SKM-1 treated with dmso at 0.1 percent for 144 hours (cell line): ENCODE results near the gene PRCP.
A peak's percentile ranks its signal among the peaks of the same experiment; 100 is the strongest.
"Not testable (repeated sequence)": the region's sequence is repeated elsewhere in the genome, so short reads cannot be mapped to it uniquely, and the experiment has no call there.

Source experiments
- DNase-seq: peaks from one replicate; lab custom pipeline; 2025; ENCODE audit not compliant: unreplicated experiment; lab: John Stamatoyannopoulos, UW

The PRCP gene

DNA sequence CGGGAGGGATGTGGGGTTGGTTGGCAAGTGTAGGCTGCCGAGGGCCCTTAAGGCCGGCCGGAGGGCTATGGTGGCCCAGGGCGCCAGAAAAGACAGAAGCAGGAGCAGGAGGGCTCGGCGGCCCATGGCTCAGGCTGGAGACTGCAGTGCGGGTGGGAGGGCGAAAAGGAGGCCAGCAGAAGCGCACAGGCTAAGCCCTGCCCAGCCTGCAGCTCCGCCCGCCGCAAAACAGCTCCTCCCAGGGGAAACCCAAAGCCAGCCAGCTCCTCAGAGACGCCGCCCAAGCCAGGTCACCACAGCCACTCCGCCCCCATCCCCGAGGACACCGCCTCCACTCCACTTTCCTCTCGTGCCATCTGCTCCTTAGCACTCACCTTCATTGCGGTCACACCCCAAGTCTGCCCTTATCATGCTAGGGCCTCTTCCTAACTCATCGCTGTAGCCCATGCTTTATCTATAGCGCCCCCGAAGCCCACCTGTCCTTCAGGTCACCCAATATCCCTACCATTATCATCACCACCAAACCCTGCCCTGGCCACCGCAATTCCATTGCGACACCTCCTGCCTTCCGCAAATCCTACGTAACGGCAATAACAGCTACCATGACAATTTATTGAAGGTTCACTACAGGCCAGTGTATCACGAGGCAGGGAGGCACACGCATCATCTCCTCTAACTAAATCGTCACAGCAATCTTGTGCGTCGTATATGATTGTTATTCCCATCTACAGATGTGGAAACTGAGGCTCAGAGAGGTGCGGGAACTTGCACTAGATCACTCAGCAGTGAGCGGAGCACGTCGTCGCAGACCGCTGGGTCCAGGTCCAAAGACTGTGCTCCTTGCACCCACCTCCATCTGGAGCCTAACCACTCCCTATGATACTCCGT lies at the start of gene PRCP:
PRCP (minus strand) TSS at position 154 of the 888 bp plus-strand sequence; CDS start at position 126, 28 bp downstream.
- peak; percentile 92 for DNase-seq

DNA sequence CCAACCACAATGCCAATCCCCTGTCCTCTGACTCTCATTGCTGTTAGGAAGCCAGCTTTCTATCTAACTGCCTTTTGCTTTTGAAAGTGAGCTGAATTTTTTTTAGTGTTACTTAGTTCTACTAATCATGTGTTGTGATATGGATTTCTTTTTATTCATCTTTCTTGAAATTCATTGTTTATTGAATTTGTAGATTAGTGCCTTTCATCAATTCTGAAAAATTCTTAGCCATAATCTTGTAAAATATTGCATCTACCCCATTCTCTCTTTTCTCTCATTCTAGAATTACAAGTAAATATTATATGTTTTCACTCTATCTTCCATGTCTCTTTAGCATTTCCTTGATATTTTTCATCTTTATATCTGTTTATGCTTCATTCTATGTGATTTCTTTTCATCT lies 49.1 kb upstream of the PRCP start:
- no peak for DNase-seq

DNA sequence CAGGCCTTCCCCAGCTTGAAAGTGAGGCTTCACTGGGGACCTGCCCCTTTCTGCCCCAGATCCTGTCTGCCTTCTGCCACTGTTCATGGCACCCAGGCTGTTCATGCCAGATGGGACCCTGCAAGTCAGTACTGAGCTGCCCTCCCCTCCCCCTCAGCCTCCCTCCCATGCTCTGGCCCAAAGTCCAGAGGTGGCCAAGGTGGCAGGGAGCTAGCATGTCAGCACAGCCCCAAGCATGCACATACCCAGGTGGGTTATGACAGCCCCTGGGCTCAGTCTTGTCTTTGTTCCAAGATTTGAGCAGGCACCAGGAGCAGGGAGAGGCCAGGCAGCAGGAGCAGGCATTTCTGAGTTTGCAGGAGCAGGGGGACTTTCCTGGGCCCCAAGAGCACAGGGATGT lies 45.5 kb upstream of the PRCP start:
- DNase-seq: no peak

DNA sequence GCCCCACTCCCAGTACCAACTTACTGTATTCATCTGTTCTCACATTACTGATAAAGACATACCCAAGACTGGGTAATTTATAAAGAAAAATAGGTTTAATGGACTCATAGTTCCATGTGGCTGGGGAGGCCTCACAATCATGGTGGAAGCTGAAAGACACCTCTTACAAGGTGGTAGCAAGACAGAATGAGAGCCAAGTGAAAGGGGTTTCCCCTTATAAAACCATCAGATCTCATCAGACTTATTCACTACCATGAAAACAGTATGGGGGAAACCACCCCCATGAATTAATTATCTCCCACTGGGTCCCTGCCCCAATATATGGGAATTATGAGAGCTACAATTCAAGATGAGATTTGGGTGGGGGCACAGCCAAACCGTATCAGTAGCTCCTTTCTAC lies 44.8 kb upstream of the PRCP start:
- DNase-seq: not testable (repeated sequence)

DNA sequence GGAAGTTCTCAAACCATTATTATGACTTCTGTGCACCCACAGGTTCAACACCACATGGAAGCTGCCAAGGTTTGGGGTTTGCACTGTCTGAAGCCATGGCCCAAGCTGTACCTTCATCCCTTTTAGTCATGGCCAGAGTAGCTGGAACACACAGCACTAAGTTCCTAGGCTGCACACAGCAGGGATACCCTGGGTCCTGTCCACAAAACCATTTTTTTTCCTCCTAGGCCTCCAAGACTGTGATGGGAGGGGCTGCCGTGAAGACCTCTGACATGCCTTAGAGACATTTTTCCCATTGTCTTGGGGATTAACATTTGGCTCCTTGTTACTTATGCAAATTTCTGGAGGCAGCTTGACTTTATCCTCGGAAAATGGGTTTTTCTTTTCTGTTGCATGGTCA lies 44.0 kb upstream of the PRCP start:
- no peak for DNase-seq

DNA sequence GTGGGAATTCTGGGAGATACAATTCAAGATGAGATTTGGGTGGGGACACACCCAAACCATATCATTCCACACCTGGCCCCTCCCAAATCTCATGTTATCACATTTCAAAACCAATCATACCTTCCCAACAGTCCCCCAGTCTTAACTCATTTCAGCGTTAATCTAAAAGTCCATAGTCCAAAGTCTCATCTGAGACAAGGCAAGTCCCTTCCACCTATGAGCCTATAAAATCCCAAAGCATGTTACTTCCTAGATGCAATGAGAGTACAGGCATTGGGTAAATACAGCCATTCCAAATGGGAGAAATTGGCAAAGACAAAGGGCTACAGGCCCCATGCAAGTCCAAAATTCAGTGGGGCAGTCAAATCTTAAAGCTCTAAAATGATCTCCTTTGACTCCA lies 43.2 kb upstream of the PRCP start:
- not testable (repeated sequence) for DNase-seq

DNA sequence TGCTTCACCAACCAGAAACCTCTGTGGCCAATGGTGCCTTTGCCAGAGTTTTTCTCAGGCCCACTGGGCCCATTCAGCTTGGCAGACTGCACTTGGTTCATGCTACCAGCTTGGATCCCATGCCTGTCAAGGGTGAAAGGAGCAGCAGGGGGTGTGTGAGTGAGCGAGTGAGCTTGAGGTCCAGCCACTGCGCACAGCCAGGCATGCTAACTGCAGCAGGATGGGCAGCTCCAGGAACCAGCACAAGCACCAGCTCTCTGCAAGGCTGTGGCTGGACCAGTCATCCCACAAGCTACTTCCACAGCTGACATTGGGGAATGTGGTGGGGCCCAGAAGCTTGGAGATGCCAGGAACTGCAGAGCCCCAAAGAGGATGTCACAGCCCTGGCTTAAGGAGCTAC lies 42.1 kb upstream of the PRCP start:
- DNase-seq: no peak

DNA sequence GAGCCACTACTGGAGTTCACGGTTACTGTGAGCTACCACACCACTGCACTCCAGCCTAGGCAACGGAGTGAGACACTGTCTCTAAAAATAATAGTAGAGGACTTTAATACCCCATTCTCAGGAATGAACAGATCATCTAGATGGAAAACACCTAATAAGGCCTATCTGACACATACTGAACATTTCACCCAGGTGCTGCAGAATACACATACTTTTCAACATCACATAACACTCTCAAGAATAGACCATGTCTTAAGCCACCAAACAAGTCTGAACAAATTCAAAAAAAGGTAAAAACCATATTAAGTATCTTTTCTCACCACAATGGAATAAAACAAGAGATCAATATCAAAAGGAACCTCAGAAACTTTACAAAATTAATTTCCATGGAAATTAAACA lies 39.2 kb upstream of the PRCP start:
- no peak for DNase-seq

DNA sequence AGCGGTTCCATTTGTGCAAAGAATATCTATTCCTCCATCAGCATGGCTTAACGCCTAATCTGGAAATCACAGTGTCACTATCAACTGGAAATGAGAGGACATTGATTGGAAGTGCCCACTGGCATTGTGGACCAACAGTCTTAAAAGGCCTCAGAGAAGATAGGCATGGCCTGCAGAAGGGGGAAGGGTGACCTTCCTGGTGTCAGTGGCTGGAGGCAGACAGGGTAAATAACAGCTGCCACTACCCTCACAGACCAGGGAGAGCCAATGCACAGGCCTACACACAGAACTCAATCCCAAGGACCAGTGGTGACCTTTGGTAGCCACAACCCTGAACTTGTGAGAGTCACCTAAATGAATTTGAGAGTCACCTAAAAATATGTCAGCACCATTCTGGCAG lies 37.3 kb upstream of the PRCP start:
- no peak for DNase-seq

DNA sequence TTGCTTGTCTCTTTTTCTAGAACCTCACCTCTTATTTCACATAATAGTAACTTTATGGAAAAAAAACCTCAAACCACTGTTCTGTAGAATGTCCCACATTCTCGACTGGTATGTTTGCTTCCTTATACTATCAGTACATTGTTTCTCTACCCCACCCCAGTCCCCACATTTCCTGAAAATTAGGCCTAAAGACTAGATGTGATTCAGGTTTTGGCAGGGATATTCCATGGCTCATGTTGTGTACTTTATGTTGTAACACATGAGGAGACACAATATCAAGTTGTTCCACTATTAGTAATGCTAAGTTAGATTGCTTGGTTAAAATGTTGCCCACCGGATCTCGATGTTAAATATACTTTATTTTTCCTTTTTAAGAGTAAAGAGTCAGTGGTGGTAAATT lies 36.0 kb upstream of the PRCP start:
- no peak for DNase-seq

DNA sequence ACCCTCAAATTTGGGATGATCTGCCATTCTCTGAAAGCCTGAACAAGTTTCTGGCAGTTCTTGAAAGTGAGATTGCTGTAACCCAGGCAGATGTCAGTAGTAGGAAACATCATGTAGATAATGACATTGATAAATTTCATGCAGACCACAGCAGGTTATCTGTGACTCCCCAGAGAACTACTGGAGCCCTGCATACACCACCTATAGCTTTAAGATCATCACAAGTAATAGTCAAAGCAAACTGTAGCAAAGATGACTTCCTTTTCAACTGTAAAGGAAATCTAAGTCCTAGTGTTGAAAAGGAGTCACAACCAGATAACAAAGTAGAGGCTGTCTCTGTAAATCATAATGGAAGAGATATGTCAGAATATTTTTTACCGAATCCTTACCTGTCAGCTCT lies 32.3 kb upstream of the PRCP start:
- DNase-seq: no peak

DNA sequence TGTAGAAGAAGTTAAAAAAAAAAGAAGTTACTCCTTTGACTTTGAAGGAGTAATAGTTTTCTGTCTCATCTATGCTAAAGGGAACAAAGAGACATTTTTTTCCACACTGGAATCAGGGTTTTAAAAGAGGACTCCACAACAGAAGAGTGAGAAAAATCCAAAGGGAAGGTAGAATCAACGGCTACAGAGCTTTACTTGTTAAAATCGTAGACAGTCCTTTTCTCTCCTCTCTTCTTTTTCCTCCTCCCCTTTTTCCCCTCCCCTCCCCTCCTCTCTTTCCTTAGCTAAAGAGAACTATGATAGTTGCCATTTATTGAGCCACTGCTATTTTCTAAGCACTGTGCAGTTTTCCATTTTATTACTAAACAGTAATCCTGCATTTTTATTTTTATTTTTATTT lies 30.5 kb upstream of the PRCP start:
- DNase-seq: no peak

DNA sequence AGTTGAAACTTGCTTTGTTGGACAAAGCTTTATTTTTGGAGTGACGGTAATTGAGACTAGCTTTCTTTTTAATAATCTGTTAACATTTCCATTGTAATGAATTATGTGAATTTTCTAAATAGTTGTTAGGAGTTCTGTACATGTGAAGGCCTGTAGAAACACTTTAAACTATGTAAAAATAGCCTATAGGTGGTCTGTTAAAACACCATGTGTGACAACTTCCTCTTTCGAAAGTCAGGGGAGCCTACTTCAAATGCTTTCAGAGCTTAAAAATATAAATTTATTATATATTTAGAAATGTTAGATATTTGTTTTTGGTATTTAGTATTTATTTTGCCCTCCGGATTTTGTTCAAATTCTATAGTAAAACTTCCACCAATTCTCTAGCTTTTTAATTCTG lies 30.0 kb upstream of the PRCP start:
- no peak for DNase-seq

DNA sequence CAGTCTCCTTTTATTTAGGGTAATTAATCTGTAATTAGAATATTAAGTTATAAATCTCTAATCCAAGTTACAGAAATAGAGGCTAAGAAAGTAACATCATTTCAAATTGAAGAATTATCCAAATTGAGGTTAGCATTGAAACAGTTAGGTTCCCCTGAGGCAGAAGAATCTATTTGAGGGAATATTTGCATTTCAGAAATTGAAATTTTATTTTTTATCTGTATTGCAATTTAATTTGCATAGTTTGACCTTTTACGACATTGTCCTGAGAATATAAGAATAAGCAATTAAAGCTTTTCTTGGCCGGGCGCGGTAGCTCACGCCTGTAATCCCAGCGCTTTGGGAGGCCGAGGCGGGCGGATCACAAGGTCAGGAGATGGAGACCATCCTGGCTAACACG lies 28.9 kb upstream of the PRCP start:
- no peak for DNase-seq

DNA sequence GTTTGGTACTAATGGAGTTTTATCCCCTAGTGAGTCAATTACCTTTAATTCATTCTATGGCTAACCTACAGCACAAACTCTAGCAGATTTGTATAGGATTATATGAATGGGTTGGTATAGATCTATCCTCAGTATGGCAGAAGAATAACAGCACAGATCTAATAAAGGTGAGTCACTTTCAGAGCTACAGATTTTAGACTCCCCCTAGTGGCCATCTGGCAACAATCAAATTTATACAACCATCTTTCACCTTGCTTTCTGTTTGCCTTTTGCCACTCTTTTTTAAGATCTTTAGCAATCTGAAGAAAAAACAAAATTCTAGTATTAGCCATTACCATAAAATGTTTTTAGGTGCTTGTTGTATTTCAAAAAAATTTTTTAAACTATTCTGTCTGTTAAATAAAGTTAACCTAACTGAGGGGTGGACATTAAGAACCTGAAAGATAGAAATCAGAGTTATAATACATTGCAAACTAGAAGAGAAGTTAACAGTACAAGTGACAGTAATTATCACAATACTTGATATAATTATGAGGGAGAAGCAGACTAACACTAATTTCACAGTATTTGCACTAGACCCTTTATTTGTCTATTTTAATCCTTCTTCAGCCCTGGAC lies 27.1 kb upstream of the PRCP start:
- DNase-seq: peak; percentile 57

DNA sequence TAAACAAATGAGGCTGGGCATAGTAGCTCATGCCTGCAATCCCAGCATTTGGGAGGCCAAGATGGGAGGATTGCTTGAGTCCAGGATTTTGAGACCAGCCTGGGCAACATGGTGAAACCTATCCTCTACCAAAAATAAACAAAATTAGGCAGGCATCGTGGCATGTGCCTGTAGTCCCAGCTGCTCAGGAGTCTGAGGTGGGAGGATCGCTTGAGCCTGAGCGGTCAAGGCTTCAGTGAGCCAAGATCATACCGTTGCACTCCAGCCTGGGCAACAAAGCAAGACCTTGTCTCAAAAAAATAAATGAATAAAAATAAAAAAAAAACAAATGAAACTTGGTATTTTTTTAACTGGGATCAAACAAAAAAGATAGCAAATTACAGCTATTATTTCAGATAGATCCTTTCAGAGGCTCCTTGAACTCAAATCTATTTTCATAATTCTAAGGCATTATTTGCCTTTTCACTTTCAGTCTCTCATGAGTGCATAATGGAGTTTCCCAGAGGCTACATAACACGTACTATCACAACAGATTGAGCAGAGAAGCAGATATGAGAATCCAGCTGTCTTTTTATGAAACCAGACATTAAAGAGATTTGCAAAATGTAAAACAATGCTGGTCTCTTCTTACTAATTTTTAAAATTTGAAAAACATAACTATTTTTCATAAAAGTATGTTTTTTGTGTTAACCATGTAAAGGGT lies 24.4 kb upstream of the PRCP start:
- DNase-seq: no peak

DNA sequence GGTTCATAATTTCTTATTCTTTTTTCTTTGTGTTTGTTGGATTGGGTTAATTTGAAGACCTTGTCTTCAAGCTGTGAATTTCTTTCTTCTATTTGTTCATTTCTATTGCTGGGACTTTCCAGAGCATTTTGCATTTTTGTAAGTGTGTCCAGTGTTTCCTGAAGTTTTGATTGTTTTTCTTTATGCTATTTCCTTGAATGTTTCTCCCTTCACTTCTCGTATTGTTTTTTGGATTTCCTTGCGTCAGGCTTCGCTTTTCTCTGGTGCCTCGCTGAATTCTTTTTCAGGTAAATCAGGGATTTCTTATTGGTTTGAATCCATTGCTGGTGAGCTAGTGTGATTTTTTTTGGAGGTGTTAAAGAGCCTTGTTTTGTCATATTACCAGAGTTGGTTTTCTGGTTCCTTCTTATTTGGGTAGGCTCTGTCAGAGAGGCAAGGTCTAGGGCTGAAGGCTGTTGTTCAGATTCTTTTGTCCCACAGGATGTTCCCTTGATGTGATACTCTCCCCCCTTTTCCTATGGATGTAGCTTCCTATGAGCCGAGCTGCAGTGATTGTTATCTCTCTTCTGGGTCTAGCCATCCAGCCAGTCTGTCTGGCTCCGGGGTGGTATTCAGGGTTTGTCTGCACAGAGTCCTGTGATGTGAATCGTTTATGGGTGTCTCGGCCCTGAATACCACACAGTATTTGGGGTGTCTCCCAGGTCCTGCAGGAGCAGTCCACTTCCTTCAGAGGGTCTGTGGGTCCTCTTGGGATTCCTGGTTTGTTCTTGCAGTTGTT lies 22.4 kb upstream of the PRCP start:
- DNase-seq: not testable (repeated sequence)

DNA sequence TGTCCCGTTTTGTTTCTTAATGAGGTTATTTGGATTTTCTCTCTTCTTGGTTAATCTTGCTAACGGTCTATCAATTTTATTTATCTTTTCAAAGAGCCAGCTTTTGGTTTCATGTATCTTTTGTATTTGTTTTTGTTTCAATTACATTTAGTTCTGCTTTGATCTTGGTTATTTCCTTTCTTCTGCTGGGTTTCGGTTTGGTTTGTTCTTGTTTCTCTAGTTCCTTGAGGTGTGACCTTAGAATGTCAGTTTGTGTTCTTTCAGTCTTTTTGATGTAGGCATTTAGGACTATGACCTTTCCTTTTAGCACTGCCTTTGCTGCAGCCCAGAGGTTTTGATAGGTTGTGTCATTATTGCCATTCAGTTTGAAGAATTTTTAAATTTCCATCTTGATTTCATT lies 20.0 kb upstream of the PRCP start:
- not testable (repeated sequence) for DNase-seq

DNA sequence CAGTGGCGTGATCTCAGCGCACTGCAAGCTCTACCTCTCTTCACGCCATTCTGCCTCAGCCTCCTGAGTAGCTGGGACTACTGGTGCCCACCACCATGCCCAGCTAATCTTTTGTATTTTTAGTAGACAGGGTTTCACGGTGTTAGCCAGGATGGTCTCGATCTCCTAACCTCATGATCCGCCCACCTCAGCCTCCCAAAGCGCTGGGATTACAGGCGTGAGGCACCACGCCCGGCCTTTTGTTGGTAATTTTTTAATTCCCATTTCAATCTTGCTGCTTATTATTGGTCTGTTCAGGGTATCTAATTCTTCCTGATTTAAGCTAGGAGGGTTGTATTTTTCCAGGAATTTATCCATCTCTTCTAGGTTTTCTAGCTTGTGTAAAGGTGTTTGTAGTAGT lies 19.6 kb upstream of the PRCP start:
- DNase-seq: not testable (repeated sequence)

DNA sequence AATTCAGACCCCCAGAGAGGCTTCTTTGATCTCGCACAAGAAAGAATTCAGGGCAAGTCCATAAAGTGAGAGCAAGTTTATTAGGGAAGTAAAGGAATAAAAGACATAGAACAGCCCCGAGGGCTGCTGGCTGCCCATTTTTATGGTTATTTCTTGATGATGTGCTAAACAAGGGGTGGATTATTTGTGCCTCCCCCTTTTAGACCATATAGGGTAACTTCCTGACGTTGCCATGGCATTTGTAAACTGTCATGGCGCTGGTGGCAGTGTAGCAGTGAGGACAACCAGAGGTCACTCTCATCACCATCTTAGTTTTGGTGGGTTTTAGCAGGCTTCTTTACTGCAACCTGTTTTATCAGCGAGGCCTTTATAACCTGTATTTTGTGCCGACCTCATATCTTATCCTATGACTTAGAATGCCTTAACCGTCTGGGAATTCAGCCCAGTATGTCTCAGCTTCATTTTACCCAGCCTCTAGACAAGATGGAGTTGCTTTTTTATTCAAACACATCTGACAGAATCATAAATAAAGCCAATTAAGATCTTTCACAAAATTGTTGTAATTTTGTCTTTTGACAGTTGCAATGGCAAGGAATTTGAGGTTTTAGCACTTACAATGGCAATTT lies 8.9 kb upstream of the PRCP start:
- DNase-seq: no peak

DNA sequence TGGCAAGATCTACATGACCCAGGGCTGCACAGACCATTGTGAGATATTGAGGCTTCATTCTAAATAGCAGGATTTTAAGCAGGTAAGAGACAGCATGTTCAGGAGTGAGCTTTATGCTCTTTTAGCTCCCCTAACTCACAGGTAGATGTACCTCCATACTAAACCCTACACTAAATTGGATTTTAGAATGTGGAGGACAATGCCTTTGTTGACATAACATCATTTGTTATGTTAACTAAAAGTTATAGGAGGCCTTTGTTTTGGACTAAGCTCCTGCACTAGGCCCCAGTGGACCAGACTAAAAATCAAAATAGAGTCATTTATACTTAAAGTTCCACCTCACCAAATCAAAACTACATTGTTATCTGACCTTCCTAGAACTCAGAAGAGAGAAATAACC lies 8.1 kb upstream of the PRCP start:
- no peak for DNase-seq
